ENCODE results near the gene KCTD17. TPM values are rescaled to one million over a fixed set of nuclear protein-coding genes. Genes with fewer than 3 reads are reported as not detected.

KCTD17 gene, protein sequence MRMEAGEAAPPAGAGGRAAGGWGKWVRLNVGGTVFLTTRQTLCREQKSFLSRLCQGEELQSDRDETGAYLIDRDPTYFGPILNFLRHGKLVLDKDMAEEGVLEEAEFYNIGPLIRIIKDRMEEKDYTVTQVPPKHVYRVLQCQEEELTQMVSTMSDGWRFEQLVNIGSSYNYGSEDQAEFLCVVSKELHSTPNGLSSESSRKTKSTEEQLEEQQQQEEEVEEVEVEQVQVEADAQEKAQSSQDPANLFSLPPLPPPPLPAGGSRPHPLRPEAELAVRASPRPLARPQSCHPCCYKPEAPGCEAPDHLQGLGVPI
- 10 to 100 TPM; 20.0 to 35.7 TPM for total RNA-seq

DNA sequence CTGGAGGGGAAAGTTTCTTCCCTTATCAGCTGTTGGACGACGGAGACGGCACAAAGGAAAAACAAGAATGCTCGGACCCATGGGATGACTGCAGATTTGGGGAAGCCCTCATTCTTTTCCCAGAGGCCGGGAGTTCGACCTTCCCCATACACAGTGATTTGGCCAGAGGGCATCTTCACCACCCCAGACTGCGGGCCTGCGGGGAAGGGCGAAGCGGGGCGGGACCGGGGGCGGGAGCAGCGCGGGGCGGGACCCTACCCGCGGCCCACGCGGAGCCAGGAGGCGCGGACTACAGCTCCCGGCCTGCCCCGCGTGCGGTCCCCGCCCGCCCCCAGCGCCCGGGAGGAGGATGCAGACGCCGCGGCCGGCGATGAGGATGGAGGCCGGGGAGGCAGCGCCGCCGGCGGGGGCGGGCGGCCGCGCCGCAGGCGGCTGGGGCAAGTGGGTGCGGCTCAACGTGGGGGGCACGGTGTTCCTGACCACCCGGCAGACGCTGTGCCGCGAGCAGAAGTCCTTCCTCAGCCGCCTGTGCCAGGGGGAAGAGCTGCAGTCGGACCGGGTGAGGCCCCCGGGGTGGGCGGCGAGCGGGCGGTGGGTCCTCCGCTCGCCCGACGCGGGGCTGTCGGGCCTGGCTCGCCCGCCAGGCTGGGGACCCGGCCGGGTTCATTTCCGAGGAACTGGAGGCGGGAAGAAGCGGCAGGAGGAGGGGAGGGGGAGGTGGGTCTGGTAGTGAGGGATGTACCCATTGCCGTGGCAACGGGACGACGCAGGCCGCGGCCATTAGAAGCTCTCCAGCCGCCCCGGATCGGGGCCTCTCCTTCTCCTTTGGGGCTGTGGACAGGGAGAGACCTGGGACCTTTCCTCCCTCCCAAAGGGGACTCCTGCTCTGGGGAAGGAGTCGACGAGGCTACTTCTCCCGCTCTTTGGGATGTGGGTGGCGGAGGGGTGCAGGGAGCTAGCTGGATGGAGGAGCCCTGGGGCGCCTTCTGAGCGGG lies at the start of gene KCTD17:
Gene KCTD17, plus strand, starts transcription at position 352 of the 995 bp plus-strand sequence. Its CDS starts 19 bp downstream, at position 371.
- peak; percentile 66 to 84 for DNase-seq (ENCODE audit: low spot score in 2 of 2)
- Mint-ChIP-seq H3K36me3 (no peaks in the 10 kb centered on the region), H3K9me3 (no peaks in the 10 kb centered on the region), H3K27ac (peak within 1 kb of the TSS; percentile 30 to 70)
- ATAC-seq: peak; percentile 98 to 100

DNA sequence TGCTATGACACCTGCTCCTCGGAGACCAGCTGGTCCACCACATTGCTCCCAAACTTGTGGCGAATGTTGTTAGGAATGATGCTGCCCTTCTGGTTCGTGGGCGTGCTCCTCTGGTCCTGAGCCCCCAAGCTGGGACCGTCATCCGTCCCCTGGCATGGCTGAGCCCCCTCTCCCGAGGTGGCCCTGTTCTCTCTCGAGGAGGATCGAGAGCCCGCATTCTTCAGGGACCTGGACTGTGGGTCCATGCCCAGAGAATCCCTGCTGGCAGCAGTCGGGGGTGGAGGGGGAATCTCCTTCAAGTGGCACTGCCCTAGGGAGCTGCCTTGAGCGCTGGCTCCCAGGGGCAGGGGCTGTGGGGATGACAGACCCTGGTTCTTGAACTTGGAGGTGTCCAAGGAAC lies 49.7 kb upstream of the KCTD17 start:
- H3K36me3 Mint-ChIP-seq: no peaks in the 10 kb centered on the region
- H3K9me3 Mint-ChIP-seq: no peaks in the 10 kb centered on the region
- DNase-seq (ENCODE audit: low spot score in 2 of 2) (no peak), ATAC-seq (no peak)
- H3K27ac Mint-ChIP-seq: no peak overlapping the region

DNA sequence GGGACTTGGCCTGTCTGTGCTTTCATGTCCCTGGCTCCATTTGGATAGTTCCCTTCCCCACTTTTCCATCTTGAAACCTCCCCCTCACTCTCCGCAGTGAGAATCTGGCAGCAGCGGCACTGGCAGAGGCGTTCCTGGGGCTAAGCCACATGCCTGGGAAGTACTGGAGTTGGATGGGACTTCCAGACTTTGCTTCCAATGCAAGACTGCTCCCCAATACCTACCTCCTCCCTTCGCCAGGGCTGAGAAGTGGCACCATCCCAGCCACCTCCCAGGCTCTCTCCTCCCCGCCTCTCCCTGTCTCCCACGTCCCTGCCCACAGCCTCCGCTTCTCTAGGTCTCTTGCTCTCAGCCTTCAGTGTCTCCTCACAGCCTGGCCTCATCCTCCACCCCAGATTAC lies 48.9 kb upstream of the KCTD17 start:
- no peak for ATAC-seq
- no peaks in the 10 kb centered on the region for H3K36me3 Mint-ChIP-seq
- H3K9me3 Mint-ChIP-seq: no peaks in the 10 kb centered on the region
- H3K27ac Mint-ChIP-seq: no peak overlapping the region
- DNase-seq (ENCODE audit: low spot score in 2 of 2): no peak

DNA sequence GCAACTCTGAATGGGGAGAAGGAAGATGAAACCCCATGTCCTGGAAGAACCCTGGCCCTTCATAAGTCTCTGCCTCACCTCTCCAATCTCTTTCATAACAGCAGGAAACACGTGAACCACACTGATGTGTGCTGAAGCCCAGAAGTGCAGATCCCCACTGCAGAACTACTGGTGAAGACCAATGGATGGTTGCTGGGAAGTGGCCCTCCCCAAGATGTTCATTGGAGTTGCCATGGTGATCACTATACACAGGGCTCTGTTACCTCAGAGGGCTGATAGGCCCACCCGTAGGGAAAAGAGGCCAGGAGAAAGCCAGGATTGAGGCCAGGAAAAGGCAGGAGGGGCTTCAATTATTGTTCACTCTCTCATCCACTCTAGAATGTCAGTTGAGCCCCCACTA lies 43.9 kb upstream of the KCTD17 start:
- H3K36me3 Mint-ChIP-seq: no peaks in the 10 kb centered on the region
- no peak overlapping the region for H3K27ac Mint-ChIP-seq
- no peak for ATAC-seq
- DNase-seq (ENCODE audit: low spot score in 2 of 2): no peak
- no peaks in the 10 kb centered on the region for H3K9me3 Mint-ChIP-seq

DNA sequence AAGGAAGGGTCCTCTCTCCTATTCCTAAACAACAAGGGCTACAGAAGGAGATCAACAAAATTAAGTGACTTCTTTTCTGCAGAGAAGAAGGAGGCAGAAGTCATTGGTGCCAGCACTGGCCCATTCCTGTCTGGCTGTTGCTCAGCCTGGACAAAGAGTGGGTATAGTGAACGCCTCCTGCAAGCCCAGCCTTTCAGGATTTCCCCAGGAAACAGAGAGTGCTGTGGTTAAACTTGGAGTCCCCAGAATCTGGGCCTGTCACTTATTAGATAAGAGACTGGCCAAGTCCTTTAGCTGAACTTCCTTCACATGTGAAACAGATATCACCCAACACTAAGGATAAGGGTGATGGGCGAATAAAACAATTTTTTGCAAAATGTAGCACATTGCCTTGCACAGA lies 43.2 kb upstream of the KCTD17 start:
- H3K9me3 Mint-ChIP-seq: no peaks in the 10 kb centered on the region
- DNase-seq (ENCODE audit: low spot score in 2 of 2): no peak
- no peaks in the 10 kb centered on the region for H3K36me3 Mint-ChIP-seq
- ATAC-seq: no peak
- H3K27ac Mint-ChIP-seq: no peak overlapping the region

DNA sequence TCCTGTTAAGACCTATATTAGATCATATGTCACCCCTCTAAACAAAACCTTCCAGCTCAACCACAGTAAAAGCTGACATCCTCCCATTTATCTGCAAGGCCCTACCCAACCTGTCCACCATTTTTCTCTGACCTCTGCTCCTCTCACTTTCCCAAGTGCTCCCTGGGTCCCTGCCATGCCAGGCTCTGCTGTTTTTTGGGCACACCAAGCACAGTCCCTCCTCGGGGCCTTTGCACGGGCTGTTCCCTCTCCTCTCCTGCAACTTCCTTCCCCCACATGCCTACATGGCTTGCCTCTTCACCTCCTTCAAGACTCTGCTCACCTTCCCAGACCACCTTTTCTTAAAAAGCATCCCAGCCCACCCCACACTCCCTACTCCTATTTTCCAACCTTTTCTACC lies 42.1 kb upstream of the KCTD17 start:
- ATAC-seq: no peak

DNA sequence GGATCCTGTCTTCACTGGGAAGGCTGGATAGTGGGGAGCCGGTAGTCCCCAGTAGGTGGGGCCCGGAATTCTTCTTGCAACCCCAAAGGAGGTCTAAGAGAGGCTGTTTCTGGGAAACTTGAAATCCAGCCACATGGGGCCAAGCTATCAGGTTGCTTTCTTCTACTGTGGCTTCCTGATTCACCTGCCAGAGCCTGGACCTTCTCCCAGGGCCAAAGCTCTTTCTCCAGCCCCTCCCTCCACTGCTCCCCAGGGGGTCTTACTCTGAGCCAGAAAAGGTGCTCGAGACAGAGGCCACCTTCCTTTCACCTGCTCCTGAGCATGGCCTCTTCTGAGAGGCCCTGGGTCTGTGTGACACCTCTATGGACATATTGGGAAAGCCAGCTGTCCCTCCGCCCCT lies 41.4 kb upstream of the KCTD17 start:
- Mint-ChIP-seq H3K9me3 (no peaks in the 10 kb centered on the region), H3K27ac (no peak overlapping the region), H3K36me3 (no peaks in the 10 kb centered on the region)
- DNase-seq (ENCODE audit: low spot score in 2 of 2) (no peak), ATAC-seq (no peak)

More for the DNA sequence above, 42.1 kb upstream of the KCTD17 start:
- DNase-seq (ENCODE audit: low spot score in 2 of 2): no peak
- no peaks in the 10 kb centered on the region for H3K9me3 Mint-ChIP-seq
- no peak overlapping the region for H3K27ac Mint-ChIP-seq
- H3K36me3 Mint-ChIP-seq: no peaks in the 10 kb centered on the region

DNA sequence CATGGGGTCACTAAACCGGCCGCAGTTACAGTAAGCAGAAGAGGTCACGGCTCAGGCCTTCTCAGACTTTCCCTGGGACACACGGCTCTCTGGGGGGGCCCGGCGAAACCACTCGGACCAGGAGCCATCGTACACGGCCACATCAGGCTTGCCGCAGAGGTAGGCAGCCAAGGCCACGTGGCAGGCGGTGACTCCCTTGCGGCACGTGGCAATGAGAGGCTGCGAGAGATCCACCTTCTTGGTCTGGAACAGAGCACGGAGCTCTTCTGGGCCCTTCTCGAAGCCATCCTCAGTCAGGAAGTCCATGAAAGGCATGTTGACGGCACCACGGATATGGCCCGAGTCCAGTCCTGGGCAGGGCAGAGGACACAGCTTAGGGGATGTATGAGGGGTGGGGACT lies 40.6 kb upstream of the KCTD17 start:
- Mint-ChIP-seq H3K36me3 (no peaks in the 10 kb centered on the region), H3K9me3 (no peaks in the 10 kb centered on the region), H3K27ac (no peak overlapping the region)
- DNase-seq (ENCODE audit: low spot score in 2 of 2) (no peak), ATAC-seq (no peak)

DNA sequence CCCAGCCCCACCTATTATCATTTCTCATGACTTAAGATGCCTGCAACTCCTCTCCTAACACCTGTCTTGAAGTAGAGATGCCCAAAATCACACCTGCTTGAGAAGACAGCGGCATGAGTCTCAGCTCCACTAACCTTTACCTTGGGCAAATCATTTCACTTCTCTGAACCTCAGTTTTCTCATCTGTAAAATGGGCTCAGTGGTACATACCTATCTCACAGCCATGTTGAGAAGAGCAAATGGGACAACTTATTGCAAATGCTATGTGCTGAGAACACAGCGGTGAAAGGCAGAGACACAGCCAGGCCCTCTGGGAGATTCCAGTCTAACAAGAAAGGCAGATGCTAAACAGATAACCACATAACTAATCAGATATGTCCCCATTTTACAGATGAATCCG lies 40.1 kb upstream of the KCTD17 start:
- H3K27ac Mint-ChIP-seq: no peak overlapping the region
- DNase-seq (ENCODE audit: low spot score in 2 of 2) (no peak), ATAC-seq (no peak)
- no peaks in the 10 kb centered on the region for H3K9me3 Mint-ChIP-seq
- no peaks in the 10 kb centered on the region for H3K36me3 Mint-ChIP-seq

DNA sequence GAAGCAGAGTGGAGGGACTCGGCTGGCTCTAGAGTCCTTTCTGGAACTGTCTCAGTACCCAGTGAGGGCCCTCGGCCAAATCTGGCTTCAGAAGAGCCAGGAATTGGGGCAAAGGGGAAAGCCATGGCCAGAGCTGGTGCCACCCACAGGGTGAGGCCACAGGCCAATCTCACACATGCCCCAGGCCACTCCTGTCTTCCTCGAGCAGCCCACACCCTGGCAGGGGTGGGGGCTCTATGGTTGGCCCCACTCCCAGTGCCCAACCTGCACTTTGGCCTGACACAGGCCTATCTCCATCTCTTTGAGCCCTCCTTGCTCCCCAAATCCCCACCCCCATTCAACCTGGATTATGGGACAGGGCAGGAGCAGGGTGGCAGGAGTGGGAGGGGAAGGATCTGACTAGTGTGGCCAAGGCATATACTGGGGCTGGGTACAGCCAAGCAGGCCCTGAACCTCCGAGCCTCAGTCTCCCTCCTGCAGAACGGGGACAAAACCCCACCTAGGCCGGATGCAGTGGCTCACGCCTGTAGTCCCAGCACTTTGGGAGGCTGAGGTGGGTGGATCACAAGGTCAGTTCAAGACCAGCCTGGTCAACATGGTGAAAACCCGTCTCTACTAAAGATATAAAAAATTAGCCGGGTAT lies 39.2 kb upstream of the KCTD17 start:
- DNase-seq (ENCODE audit: low spot score in 2 of 2) (no peak), ATAC-seq (no peak)
- H3K27ac Mint-ChIP-seq: no peak overlapping the region
- H3K36me3 Mint-ChIP-seq: no peaks in the 10 kb centered on the region
- no peaks in the 10 kb centered on the region for H3K9me3 Mint-ChIP-seq

DNA sequence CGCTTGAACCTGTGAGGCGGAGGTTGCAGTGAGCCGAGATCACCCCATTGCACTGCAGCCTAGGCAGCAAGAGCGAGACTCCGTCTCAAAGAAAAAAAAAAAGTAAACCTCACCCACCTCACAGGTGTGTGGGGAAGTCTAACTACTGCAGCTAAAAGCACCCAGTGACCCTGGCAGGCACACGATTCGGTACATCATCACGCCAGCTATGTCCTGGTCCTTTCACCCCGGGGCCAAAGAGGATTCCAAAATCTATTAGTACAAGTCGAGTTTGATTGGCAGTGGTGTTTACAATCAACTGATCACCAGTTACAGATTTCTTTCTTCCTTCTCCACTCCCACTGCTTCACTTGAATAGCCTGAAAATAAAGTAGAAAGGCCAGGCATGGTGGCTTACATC lies 38.6 kb upstream of the KCTD17 start:
- ATAC-seq: no peak
- Mint-ChIP-seq H3K27ac (no peak overlapping the region), H3K36me3 (no peaks in the 10 kb centered on the region), H3K9me3 (no peaks in the 10 kb centered on the region)
- no peak for DNase-seq (ENCODE audit: low spot score in 2 of 2)

DNA sequence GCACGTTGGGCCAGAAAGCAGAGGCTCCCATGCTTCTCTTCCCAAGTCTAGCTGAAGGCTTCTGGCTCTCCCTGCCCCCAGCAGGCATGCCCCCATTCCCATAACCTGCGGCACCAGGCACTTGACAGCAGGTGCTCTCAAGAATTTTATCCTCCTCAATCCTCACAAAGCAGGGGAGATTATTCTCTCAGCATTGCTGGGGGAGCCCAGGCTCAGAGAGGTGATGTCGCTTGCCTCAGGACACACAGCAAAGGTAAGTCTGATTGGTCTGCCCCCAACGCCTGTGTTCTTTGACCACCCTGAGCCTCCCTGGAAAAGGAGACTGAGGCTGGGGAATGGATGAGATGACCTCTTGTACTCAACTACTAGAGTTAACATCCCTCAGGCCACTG lies 37.1 kb upstream of the KCTD17 start:
- no peak for ATAC-seq
- Mint-ChIP-seq H3K27ac (no peak overlapping the region), H3K36me3 (no peaks in the 10 kb centered on the region), H3K9me3 (no peaks in the 10 kb centered on the region)
- DNase-seq (ENCODE audit: low spot score in 2 of 2): no peak

DNA sequence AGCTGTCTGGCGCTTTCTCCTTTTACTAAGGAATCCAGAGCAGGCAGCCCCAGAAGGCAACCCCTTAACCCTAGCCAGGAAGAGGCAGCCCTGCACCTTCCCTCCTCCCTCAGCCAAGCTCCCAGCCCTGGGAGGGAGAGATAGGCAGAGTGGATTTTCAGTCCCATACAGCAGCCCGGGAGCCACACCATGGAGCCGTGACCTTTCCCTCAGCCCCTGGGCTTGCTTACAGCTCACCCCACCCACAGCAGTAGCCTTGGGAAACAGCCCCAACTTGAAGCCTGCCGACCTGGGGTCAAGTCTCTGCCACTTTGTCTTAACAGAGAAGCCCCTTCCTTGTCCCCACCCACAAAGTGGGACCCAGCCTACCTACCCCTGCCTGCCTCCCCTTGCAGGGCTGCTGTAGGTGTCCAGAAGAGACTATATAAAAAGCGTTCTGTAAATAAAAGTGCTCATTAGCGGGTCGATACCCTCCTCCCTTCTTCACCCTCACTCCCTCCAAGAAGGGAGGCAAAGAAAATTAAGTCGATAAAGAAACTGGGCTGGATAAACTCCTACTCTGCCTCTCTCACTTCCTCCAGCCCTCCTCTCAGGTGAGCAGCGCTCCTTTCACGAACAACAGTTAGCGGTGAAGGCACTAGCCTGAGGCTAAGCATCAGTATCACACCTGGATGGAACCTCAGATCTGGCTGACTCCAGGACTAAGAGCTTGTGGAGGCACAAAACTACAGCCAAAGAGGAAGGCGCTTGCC lies 36.5 kb upstream of the KCTD17 start:
- DNase-seq (ENCODE audit: low spot score in 2 of 2) (no peak), ATAC-seq (no peak)
- Mint-ChIP-seq H3K27ac (peak overlapping the region in 1 of 2 donors; percentile 31), H3K36me3 (no peaks in the 10 kb centered on the region), H3K9me3 (no peaks in the 10 kb centered on the region)

DNA sequence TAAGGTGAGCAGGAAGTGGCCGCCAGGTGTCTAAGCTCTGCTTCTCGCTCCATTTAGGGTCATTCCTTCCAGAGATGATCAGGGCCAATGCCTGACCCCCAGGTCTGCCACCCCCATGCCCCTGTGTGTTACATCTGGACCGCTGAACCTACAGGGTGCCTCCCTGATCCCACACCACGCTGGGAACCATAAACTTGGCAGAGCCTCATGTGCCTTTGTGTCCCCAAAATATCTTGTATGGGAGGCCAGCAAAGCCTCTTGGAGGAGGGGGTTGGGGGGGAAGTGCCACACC lies 36.0 kb upstream of the KCTD17 start:
- ATAC-seq (no peak), DNase-seq (ENCODE audit: low spot score in 2 of 2) (no peak)
- H3K9me3 Mint-ChIP-seq: no peaks in the 10 kb centered on the region
- peak overlapping the region in 1 of 2 donors; percentile 77 for H3K27ac Mint-ChIP-seq
- H3K36me3 Mint-ChIP-seq: no peaks in the 10 kb centered on the region

DNA sequence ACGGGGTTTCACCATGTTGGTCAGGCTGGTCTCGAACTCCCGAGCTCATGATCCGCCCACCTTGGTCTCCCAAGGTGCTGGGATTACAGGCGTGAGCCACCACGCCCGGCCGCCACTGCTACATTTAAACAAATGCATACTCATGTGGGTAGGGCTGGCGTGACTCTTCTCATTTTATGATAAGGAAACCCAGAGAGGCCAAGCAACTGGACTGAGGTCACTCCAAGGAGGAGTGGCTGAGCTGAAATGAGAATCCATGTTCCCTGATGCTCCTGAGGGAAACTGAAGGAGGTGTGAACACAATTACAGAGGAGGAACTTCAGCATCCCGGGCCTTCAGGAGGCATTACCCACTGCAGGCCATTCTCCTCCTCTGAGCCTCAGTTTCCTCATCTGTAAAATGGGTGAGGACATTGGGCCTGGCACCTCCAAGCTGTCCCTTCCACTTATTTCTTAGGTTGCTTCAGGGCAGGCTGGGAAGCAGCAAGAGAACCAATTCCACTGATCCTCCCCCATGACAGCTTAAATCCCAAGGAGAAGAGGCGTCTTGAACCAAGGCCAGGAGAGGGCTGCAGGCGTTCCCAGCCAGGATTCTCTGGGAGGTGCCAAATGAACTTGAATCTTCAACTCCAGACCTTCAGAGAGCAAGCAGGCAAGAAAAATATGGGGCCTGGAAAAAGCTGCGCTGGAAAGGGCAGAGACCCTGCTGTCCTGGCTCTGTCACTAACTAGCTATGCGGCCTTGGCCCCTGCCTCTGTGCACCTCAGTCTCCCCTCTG lies 35.2 kb upstream of the KCTD17 start:
- no peak overlapping the region for H3K27ac Mint-ChIP-seq
- no peaks in the 10 kb centered on the region for H3K9me3 Mint-ChIP-seq
- DNase-seq (ENCODE audit: low spot score in 2 of 2) (no peak), ATAC-seq (no peak)
- no peaks in the 10 kb centered on the region for H3K36me3 Mint-ChIP-seq

DNA sequence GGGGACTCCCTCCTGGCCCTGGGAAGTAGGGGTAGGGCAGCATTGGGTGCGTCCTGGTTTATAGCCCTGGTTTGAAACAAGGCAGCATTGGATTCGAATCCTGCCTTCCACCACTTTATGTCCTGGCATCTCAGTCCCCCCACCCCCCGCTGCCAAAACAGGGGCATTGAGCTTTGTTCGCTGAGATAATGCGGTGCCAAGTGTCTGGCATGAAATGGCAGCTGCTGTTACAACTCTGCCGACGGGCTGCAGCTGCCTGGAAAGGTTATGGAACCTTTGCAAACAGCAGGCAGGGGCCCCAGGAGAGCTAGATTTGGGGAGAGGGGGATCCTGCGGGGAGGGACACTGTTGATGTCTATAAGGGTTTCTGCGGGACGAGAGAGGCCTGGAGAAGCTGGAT lies 34.2 kb upstream of the KCTD17 start:
- no peaks in the 10 kb centered on the region for H3K36me3 Mint-ChIP-seq
- no peak overlapping the region for H3K27ac Mint-ChIP-seq
- no peaks in the 10 kb centered on the region for H3K9me3 Mint-ChIP-seq
- DNase-seq (ENCODE audit: low spot score in 2 of 2) (no peak), ATAC-seq (no peak)

Data from activated naive CD4-positive, alpha-beta T cell treated with anti-CD3 and anti-CD28 coated beads, Interleukin-2, amount 50 U/mL, for 72 hours (primary cell).